ENCODE results near the gene BTBD17. TPM values are rescaled to one million over a fixed set of nuclear protein-coding genes. Genes with fewer than 3 reads are reported as not detected.

Gene BTBD17
- total RNA-seq, 1 donor from 2014 or later = not detected

DNA sequence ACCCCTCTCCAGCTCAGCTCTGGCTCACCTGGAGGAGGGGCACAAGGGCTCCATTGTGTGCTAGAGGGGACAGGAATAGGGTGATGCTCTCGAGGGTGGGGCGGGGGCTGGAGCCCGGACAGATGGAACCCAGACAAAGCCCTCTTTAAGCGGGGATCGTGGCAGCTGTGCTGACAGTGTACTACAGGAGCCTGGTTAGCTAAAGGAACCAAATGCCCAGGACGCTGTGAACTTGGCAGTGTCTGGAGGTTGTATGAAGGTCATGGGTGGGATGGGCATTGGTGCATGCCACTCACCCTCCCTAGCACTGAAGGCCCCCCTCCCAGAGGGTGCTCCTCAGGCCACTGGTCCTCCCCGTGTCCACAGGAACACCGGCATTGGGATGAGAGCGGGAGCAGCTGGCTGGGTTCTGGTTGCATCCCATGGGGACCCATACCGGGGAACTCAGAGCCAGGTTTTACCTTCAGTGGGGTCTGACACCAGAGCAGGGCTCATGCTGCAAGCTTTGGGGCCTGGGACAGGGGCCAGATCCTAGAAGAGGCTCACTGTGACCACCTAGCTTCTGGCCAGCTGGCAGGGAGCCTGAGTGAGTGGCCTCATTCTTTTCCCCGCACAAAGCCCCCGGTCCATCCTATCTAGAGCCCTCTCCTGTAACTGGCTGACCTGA lies 23.7 kb downstream of the BTBD17 start:
- no peak for DNase-seq (ENCODE audit: extremely low read depth, low read depth, low spot score)

DNA sequence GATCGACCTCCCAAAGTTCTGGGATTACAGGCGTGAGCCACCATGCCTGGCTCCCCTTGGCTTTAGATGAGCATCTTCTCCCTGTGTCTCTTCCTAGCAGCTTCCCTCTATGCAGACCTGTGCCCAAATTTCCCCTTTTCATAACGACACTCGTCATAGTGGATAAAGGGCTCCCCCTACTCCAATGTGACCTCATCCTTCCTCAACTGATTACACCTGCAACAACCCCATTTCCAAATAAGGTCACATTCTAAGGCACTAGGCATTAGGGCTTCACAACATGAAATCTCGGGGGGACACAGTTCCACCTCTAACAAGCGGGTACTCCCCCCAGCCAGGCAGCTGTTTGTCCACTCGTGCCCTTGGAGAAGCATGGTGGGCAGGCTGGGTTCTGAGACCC lies 25.4 kb downstream of the BTBD17 start:
- DNase-seq (ENCODE audit: extremely low read depth, low read depth, low spot score) = no peak

DNA sequence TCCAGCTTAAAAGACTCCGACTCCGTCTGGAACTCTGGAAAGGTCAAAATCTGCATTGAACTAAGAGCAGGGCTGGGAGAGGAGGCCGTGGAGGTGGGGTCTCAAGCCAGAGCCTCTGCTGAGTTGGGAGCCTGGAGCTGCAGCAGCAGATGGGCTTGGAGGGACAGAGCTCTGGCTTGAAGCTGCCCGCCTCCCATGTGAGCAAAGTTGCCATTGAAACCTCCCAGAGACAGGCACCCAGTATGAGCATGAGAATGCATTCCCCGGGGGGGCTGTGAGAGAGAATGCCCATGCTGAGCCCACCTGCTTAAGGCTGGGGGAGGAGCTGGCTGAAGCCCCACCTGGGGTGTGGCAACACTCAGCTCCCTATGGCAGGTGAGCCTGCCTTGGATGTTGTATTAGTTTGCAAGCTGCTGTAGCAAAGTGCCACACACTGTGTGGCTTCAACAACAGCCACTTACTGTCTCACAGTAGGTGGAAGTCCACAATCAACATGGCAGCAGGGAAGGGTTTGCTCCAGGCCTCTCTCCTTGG lies 26.1 kb downstream of the BTBD17 start:
- DNase-seq (ENCODE audit: extremely low read depth, low read depth, low spot score) = no peak

DNA sequence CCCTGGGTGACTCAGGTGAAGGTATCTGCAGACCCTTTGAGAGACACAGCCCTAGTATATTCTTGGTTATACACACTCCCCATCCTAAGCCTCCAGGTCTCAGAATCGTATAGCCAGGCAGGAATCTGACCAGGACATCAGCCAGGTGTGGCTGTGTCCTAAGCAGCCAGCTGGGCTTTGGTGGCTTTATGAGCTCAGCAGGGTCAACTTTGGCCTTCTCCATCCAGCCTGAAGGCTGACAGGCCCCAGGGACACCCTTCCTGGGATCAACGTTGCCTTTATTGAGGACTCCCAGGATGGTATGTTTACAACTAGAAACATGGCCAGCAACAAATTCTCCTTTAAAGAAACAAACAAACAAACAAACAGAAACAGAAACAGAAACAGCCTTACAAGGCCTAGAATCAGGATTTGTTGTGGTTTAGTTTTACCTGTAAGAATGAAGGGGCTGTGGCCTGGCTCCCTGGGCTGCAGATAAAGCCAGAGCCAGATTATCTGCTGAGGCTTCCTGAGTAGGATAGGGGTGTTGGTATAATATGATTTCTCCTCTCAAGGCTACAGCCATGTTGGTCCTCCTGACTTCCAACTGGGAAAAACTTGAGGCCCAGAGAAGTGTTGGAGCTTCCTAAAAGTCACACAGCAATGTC lies 27.2 kb downstream of the BTBD17 start:
- DNase-seq (ENCODE audit: extremely low read depth, low read depth, low spot score) = no peak

DNA sequence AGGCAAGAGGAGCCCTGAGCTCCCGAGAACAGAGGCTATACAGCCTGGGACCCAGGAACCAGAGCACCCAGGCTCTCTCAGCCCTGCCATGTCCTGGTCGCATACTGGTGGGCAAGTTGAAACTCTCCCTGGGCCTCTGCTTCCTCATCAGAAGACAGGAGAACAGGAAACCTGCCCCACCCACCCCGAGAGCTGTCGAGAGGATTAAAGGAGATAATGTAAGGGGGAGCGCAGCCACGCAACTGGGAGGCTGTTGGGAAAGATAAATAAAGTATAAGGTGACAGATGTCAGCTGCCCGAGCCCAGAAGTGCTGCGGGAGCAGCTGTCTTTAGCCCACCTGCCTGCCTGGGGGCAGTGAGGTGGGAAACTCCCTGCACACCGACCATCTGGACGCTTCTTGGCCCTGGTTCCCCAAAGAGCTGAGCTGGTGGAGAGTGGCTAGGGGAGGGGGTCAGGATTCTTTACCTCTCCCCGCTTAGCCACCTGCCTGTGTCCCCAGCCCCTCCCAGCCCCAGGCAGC lies 28.8 kb downstream of the BTBD17 start:
- DNase-seq (ENCODE audit: extremely low read depth, low read depth, low spot score) = no peak

DNA sequence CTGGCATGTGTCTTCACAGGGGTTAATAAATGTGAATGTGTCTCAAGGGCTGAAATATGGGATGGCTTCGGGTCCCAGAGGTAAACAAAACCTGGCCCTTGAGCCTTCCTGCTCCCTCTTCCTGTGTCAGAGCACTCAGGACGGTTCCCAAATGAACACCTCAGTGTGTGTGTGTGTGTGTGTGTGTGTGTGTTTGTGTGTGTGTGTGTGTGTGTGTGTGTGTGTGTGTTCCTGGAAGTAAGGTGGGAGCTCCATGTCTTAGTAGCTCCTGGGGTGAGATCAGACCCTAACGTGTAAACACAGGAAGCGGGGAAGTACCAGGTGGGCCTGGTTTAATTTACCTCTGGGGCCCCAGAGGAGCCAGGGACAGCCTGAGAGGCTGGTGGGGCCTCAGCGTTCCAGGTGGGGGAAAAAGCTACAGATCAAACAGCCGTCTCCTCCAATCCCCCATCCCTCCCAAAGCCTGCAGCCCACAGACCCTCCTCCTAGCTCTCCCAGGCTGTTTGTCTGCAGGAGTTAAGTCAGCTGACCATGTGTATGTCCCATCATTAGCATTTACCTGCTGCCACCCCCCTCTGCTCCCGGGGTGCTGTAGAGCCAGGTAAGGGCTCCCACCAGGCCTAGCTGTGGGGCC lies 29.5 kb downstream of the BTBD17 start:
- DNase-seq (ENCODE audit: extremely low read depth, low read depth, low spot score) = no peak

DNA sequence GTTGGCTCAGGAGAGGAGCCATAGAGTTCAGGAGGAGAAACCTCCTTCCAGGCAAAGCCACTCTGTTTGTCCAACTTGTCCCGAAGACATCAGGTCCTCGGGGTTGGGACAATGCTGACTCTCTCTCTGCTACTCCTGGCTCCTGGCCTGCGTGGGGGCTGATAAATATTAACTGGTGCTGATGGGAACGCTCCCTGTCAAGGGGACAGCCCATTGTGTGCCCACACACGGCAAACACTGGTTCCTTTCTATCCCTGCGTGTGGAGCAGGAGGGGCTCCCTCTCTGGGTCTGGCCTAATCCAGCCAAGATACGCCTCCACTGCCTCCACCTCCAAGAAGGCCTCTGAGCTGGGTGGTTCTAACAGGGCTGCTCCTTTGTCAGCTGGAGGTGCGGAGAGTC lies 31.2 kb downstream of the BTBD17 start:
- no peak for DNase-seq (ENCODE audit: extremely low read depth, low read depth, low spot score)

DNA sequence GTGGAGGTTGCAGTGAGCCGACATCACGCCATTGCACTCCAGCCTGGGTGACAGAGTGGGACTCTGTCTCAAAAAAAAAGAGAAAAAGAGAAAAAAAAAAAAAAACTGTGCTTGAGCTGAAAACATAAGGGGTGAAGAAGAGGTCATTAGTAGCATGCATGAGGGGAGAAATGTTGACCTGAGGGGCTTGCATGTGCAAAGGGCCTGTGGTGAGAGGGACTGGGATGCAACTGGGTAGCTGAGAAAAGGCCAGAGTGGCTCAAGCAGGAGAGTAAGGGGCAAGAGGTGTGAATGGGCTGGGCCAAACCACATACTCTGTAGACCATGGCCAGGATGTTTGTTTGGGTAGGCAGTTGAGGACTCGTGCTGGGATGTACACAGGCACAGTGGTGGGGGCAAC lies 32.3 kb downstream of the BTBD17 start:
- DNase-seq (ENCODE audit: extremely low read depth, low read depth, low spot score) = no peak

DNA sequence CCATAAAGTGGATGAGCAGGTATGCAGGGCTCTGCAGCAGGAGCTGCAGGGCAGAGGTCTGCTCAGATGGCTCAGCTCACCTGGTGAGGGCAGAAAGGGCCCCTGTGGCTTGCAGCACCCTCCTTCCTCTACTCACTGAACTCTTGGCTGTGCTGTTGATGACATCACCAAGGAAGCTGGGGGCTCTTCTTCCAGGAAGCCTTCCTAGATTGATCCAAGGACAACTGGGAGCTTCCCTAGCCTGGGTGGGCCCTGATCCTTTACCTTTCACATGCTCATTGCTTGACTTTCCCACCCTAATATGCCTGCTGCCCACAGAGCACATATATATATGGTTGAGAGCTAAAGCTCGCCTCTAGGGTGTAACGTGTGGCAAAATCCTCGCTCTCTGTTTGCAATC lies 33.2 kb downstream of the BTBD17 start:
- no peak for DNase-seq (ENCODE audit: extremely low read depth, low read depth, low spot score)

DNA sequence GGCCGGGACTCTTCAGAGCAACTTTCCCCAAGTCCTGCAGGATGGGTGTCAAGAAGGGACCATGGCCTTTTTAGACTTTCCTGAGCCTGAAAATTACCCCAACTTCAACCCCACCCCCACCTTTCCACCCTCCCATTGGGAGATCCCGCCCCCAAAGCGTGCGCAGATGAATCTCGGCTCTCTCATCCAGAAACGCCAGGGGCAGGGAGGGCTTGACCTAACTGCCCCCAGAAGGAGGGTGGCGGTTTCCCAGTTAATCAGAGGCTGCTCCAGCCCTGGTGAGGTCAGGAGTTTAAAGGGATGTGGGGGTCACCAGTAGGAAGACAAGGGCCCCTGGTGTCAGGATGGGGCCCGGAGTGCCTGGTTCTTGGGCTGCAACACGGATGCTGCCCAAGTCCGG lies 35.2 kb downstream of the BTBD17 start:
- DNase-seq (ENCODE audit: extremely low read depth, low read depth, low spot score) = no peak

DNA sequence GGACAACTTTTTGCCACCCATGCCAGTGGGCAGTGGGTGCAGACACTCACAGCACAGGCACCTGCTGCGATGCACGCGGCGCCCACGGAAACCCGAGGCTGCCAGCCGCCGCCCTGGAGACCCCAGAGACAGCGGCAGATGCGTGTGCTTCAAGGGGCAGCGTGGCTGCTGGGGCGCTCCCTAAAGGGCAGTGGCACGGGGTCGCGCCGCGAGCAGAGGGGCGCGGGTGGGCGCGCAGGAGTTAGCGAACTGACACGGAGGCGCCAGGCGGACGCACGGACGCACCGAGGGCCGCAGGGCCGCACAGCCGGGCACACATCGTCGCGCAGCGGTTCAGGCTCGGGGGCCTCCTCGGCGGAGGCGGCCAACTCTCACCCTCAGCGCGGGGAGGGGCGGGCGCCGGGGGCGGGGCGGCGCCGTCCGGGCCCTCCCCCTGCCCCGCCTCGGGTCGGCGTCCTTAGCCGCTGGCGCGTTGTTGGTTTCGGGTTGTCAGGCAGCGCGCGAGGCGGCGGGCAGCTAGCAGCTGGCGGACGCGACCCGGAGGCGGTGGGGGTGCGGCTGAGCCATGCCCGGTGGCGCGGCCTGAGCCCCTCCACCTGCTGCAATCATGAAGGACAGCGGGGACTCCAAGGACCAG lies 35.8 kb downstream of the BTBD17 start, which contains the start of gene KIF19:
TSS of gene KIF19 (plus strand) at position 484 of the 637 bp plus-strand sequence. CDS start at position 608, 124 bp downstream.
- no peak for DNase-seq (ENCODE audit: extremely low read depth, low read depth, low spot score)

DNA sequence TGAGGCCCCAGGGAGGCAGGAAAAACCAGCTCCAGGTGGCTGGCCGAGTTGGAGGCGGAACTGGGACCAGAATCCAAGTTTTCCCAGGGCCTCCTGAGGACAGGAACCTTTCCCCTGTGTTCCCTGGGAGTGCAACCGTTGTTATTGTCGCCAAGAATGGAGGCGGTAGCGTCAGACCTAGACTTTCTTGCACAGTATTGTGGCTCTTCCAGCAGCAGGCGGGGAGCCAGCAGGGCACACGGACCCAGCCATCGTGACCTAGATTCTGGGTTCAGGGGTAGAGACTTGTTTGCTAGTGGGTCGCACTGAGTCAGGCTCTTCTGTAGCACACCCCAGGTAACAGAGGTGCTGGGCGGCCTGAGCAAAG lies 36.3 kb downstream of the BTBD17 start:
- DNase-seq (ENCODE audit: extremely low read depth, low read depth, low spot score) = no peak

DNA sequence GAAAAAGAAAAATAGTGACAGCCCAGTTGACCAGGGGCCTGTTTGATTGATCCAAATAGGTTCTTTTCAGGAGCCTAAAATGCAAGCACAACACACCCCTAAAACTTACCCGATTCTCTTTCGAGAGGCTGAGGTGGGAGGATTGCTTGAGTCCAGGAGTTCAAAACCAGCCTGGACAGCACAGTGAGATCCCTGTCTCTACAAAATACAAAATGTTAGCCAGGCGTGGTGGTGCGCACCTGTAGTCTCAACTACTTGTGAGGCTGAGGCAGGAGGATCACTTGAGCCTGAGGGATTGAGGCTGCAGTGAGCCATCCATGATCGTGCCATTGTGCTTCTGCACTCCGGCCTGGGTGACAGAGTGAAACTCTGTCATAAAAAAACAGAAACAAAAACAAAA lies 37.1 kb downstream of the BTBD17 start:
- no peak for DNase-seq (ENCODE audit: extremely low read depth, low read depth, low spot score)

DNA sequence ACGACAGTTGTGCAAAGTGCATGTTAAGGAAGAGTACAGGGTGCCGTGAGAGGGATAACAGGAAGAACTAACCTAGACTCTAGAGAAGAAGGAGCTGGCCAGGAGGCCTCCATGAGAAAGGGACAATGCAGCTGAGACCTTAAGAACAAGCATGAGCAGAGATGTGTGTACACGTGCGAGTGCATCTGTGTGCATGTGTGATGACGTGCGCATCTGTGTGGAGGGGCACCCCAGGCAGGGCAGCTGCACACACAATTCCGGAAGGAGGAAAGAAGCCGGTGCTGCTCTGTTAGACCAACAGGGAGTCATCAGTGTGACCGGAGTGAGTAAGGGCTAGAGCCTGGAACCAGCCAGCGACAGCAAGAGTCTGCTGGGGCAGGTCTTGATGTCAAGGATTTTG lies 43.3 kb downstream of the BTBD17 start:
- no peak for DNase-seq (ENCODE audit: extremely low read depth, low read depth, low spot score)

DNA sequence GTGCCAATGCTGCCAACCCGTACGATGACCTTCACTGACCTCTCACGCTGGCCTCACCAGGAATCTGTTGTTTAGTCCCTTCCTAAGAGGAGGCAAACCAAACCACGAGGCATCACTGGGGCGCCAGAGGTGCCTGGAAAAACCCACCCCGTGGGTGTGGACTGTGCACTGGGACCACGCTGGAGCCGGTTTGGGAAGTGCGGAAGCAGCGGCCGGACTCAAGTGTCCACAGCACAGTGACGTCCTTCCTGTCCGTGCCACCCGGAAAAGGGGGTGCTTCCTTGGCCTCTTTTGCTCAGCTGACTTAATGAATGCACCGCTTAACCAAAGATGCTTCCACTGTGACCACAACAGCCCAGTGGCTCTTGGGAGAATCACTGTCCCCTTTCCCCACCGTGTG lies 44.6 kb downstream of the BTBD17 start:
- no peak for DNase-seq (ENCODE audit: extremely low read depth, low read depth, low spot score)

DNA sequence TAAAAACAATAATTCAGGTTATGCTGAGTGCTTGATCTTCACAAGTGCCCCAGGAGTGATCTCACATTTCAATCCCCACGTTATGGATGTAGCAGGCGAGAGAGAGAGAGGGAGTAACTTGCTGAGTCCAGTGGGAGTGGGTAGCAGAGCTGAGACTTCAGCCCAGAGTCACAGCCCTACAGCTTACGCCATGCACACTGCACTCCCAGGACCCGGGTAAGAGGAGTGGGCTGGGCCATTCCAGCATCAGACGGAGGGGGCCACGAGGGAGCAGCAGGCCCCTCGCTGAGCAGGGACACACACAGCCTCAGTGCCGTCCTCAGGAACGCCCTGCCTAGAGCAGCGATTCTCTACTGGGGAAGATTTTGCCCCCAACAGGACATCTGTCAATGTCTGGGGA lies 45.4 kb downstream of the BTBD17 start:
- no peak for DNase-seq (ENCODE audit: extremely low read depth, low read depth, low spot score)

DNA sequence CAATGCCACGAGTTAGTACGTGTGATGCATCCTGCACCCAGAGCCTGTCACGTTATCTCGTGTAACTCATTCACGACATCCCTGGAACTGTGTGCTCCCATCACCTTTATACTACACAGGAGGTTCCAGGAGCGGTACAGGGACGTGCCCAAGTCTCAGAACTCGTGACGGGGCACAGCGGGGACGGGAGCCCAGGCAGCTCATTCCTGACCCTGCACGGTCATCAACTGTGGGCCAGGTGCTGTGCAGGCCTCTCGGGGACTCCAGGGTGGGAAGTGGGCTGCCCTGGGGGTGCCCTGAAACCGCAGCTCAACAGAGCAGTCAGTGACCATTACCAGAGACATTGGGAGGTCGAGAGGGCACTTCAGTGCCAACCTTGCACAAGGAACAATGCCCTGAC lies 46.8 kb downstream of the BTBD17 start:
- no peak for DNase-seq (ENCODE audit: extremely low read depth, low read depth, low spot score)

DNA sequence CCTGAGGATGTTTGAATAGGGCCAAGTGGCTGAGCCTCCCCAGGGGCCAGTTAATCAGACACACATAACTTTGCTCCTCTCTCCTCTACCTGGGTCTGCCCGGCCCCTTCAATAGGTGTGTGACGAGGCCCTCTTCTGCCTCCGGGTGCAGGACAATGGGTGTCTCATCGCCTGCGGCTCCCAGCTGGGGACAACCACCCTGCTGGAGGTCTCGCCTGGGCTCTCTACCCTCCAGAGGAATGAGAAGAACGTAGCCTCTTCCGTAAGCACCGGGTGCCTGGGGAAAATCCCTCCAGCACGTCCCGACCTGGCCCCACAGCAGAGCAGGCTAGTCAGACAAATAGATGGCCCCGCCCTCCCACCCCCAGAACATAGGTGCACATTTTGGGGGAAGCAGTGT lies 51.8 kb downstream of the BTBD17 start:
- DNase-seq (ENCODE audit: extremely low read depth, low read depth, low spot score) = no peak

DNA sequence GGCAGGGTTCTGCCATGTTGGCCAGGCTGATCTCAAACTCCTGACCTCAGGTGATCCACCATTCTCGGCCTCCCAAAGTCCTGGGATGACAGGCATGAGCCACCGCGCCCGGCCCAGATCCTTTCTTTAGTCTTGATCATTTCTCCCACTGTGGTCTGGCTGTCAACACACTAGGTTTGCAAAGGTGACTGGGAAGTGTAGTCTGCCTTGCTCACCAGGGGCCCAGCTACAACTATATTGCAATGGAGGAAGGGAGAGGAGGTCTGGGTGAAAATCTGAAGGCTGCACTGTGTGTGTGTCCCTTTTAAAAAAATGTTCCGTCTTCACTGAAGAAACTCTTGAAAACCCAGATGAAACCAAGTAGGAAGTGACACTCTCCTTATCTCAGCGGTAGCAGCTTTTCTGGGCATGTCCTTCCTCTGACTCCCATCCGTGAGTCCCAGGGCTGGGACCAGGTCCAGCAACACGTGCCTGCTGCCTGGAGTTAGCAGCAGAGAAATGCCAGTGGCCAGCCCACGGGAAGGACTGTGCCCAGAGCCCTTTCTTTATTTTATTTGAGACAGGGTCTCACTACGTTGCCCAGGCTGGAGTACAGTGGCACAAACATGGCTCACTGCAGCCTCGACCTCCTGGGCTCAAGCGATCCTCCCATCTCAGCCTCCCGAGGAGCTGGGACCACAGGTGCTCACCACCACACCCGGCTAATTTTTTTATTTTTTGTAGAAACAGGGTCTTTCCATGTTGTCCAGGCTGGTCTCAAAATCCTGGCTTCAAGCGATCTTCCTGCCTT lies 53.5 kb downstream of the BTBD17 start:
- peak; percentile 27 for DNase-seq (ENCODE audit: extremely low read depth, low read depth, low spot score)

Measured in glomerular endothelial cell (primary cell).